ENCODE results near the gene MAPK7. TPM values are rescaled to one million over a fixed set of nuclear protein-coding genes. Genes with fewer than 3 reads are reported as not detected.

MAPK7 gene
- total and polyA plus RNA-seq, 2 of the 8 experiments (the other 6 are each of a cell fraction or from before 2014, with no cell fraction given), result 15.2 to 28.1 TPM

- no peak for TF ChIP-seq CEBPB (IDR thresholded peaks at IDR 0.05; ENCODE audit: low read depth, low read length)
- no peak for TF ChIP-seq ATF2 (IDR thresholded peaks at IDR 0.05; ENCODE audit: low read length)
- TF ChIP-seq YY1 (IDR thresholded peaks at IDR 0.05; ENCODE audit: low read depth, low read length), result no peak
- no peak for TF ChIP-seq JUN (IDR thresholded peaks at IDR 0.05; ENCODE audit: low read depth, low read length)
- no peak for TF ChIP-seq SIRT6 (IDR thresholded peaks at IDR 0.05; ENCODE audit: low read length)
- no peak for TF ChIP-seq CHD1 (IDR thresholded peaks at IDR 0.05; ENCODE audit: low read depth, low read length)
- no peak for TF ChIP-seq FOSL1 (IDR thresholded peaks at IDR 0.05; ENCODE audit: insufficient read depth, low read depth, low read length)
- no peak for TF ChIP-seq CHD7 (IDR thresholded peaks at IDR 0.05; ENCODE audit: insufficient replicate concordance, low read length)
Observed at GRCh38 chr17:19388791-19389785, 10.8 kb downstream of the MAPK7 start (continued).

Data from H1 (cell line).